ENCODE results near the gene BIVM.

GRCh38 chr13:102852556-102852955 lies 53.6 kb downstream of the BIVM start:
- TF ChIP-seq PATZ1 (CRISPR knock-in tag; IDR thresholded peaks at IDR 0.05; ENCODE audit: borderline replicate concordance) (no peak), GLIS3 (CRISPR knock-in tag; IDR thresholded peaks at IDR 0.05) (no peak), ZNF70 (CRISPR knock-in tag; IDR thresholded peaks at IDR 0.05) (no peak), ZNF8 (CRISPR knock-in tag; IDR thresholded peaks at IDR 0.05) (no peak), RARB (CRISPR knock-in tag; IDR thresholded peaks at IDR 0.05) (no peak), ZFP3 (CRISPR knock-in tag; IDR thresholded peaks at IDR 0.05) (no peak), ISL1 (CRISPR knock-in tag; IDR thresholded peaks at IDR 0.05) (no peak), ESRRG (CRISPR knock-in tag; IDR thresholded peaks at IDR 0.05) (no peak), CREB5 (CRISPR knock-in tag; IDR thresholded peaks at IDR 0.05; ENCODE audit: low read depth) (no peak), CSRNP3 (CRISPR knock-in tag; IDR thresholded peaks at IDR 0.05) (no peak), TCF4 (CRISPR knock-in tag; IDR thresholded peaks at IDR 0.05; ENCODE audit: borderline replicate concordance) (no peak), SNAI2 (CRISPR knock-in tag; IDR thresholded peaks at IDR 0.05) (no peak), ZNF565 (CRISPR knock-in tag; conservative IDR thresholded peaks at IDR 0.05; ENCODE audit: low read depth) (no peak), TOX (CRISPR knock-in tag; IDR thresholded peaks at IDR 0.05; ENCODE audit: borderline replicate concordance) (no peak)

Measured in SK-N-SH treated with all-trans-retinoic acid at 6 μM for 48 hours (cell line).